SJSA1 (cell line): ENCODE measurements around the gene ZNF624. TPM values are rescaled to one million over a fixed set of nuclear protein-coding genes. Genes with fewer than 3 reads are reported as not detected.

Experiments used
- DNase-seq, 2 experiments: peaks; one replicate each; pipeline ENCODE4 v3.0.0-alpha.2; 2015 to 2020; ENCODE audit warnings: low spot score in 2 of 2, low read depth in 1 of 2
- H3K27ac ChIP-seq: fragments of 250-450 bp; sonication (Bioruptor Pico); 2 replicates; pipeline ENCODE4 v1.5.1; 2020; ENCODE audit warnings: mild to moderate bottlenecking, moderate library complexity
- H3K27me3 ChIP-seq: fragments of 250-450 bp; sonication (Bioruptor Pico); replicated peaks from 2 replicates; pipeline ENCODE4 v1.5.1; 2020; ENCODE audit warnings: mild to moderate bottlenecking, moderate library complexity
- H3K36me3 ChIP-seq: fragments of 250-450 bp; sonication (Bioruptor Pico); 2 replicates; pipeline ENCODE4 v1.5.1; 2020; ENCODE audit warnings: mild to moderate bottlenecking
- H3K4me1 ChIP-seq: fragments of 250-450 bp; sonication (Bioruptor Pico); replicated peaks from 2 replicates; pipeline ENCODE4 v1.6.1; 2021; ENCODE audit warnings: mild to moderate bottlenecking
- H3K4me3 ChIP-seq: fragments of 250-450 bp; sonication (Bioruptor Pico); 2 replicates; pipeline ENCODE4 v1.5.1; 2020; ENCODE audit warnings: mild to moderate bottlenecking
- H3K9me3 ChIP-seq: fragments of 250-450 bp; sonication (Bioruptor Pico); replicated peaks from 2 replicates; pipeline ENCODE4 v1.5.1; 2020; ENCODE audit warnings: mild to moderate bottlenecking
- total RNA-seq: library from RNA; depleted of rRNA; stranded (reverse); fragments of >200 nt; shearing (Covaris generic); gene quantifications from 2 replicates; pipeline ENCODE4 v1.2.3, GENCODE V29; 2014; rRNA removed

ZNF624 gene
- total RNA-seq, 1 experiment from 2014 or later, result 3.9 TPM

DNA sequence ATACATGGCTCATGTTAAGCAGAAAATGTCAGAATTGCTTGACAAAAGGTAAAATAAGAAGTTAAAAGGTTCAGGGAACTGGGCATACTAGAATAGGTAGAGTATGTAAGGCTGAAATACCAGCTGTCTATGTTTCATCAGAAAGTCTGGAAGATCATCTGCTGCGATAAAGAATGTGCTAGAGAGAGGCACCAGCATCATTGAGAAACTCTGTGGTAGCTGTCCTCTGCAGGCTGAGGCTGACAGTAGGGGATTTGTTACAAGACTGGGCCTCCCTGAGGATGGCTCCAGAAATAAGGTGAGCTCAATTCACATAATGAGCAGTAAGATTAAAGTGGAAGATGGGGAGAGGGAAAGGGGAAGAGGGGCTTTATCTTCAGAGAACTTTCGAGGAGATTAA is 80.2 kb downstream of the ZNF624 start:
- H3K9me3 ChIP-seq, result no peaks in the 10 kb centered on the region
- H3K4me1 ChIP-seq, result peaks cover 4% of the 10 kb centered on the region
- no peaks in the 10 kb centered on the region; the same call in 1 of the 2 replicates for H3K27me3 ChIP-seq
- DNase-seq, result no peak
- H3K36me3 ChIP-seq, result no peaks in the 10 kb centered on the region
- no peak overlapping the region for H3K27ac ChIP-seq
- no peak overlapping the region for H3K4me3 ChIP-seq

Other genes with a start within 250 kb of the ZNF624 start
- gene TRPV2, start 238.3 kb downstream of the ZNF624 start, total RNA-seq, result 0.47 TPM in 1 of 2 replicates, not detected in the other
- 0.39 TPM in 1 of 2 replicates, not detected in the other for gene LRRC75A, start 161.7 kb downstream of the ZNF624 start, total RNA-seq
- gene ZNF287, start 84.6 kb downstream of the ZNF624 start, total RNA-seq, result 4.5 and 6.4 TPM in 2 replicates
- gene CCDC144A, start 36.4 kb upstream of the ZNF624 start, total RNA-seq, result 0.61 TPM in 1 of 2 replicates, not detected in the other